GM12864 (cell line): ENCODE results near the gene ZNF782.

ENCODE experiments used
- DNase-seq: peaks from one replicate; pipeline ENCODE4 v3.0.0-alpha.2; 2011; ENCODE audit warnings: low read depth
- H3K4me3 ChIP-seq: 2 replicates; pipeline ENCODE4 v1.5.1; 2011; ENCODE audit warnings: mild to moderate bottlenecking, low read depth, low read length, control low read depth
- TF ChIP-seq, protein P1 (sequence below): IDR thresholded peaks from 2 replicates; pipeline ENCODE4 v1.5.1; 2011; ENCODE audit warnings: low read depth, mild to moderate bottlenecking, moderate library complexity, low read length, control low read depth, inconsistent platforms; ENCODE audit errors: missing control alignments

ZNF782 gene

DNA sequence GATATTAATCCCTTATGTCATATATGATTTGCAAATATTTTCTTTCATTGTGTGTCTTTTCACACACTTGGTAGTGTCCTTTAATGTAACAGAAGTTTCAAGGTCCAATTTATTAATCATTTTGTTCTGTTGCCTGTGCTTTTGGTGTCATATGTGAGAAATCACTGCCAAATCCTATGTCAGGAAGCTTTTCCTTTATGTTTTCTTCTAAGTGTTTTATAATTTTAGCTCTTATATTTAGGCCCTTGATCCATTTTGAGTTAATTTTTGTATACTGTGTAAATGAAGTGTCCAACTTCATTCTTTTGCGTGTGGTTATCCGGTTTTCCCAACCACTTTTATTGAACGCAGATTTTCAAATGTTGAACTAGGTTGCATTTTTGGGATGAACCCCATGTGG, 70.3 kb downstream of the ZNF782 start:
- H3K4me3 ChIP-seq: no peak overlapping the region
- no peak for DNase-seq
- TF ChIP-seq, protein P1, sequence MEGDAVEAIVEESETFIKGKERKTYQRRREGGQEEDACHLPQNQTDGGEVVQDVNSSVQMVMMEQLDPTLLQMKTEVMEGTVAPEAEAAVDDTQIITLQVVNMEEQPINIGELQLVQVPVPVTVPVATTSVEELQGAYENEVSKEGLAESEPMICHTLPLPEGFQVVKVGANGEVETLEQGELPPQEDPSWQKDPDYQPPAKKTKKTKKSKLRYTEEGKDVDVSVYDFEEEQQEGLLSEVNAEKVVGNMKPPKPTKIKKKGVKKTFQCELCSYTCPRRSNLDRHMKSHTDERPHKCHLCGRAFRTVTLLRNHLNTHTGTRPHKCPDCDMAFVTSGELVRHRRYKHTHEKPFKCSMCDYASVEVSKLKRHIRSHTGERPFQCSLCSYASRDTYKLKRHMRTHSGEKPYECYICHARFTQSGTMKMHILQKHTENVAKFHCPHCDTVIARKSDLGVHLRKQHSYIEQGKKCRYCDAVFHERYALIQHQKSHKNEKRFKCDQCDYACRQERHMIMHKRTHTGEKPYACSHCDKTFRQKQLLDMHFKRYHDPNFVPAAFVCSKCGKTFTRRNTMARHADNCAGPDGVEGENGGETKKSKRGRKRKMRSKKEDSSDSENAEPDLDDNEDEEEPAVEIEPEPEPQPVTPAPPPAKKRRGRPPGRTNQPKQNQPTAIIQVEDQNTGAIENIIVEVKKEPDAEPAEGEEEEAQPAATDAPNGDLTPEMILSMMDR: no peak

DNA sequence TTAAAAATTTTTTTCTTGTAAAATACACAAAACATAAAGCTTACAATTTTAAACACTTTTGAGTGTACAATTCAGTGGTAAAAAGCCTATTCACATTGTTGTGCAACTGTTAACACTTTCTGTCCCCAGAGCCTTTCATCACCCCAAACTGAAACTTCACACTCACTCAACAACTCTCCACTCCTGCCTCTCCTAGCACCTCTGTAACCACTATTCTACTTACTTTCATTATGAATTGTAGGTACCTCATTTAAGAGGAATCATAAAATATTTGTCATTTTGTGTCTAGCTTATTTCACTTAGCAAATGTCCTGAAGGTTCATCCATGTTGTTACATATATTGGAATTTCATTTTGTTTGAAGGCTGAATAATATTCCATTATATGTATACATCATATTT, 72.1 kb downstream of the ZNF782 start:
- TF ChIP-seq, protein P1: no peak
- no peak overlapping the region for H3K4me3 ChIP-seq
- no peak for DNase-seq

DNA sequence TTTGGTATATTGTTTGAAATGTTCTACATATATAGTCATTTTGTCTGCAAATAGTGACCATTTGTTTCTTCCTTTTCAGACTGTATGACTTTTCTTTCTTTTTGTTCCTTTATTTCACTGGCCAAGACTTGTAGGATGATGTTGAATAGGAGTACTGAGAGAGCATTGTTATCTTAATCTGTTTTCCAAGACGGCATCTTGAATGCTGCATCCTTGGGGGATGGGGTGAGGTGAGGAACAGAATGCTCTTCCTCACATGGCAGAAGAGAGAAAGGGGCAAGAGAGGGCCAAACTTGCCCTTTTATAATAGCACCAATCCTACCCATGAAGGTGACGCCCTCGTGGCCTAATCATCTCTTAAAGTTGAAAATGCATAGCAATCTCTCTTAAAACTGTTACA, 72.8 kb downstream of the ZNF782 start:
- DNase-seq: no peak
- TF ChIP-seq, protein P1: no peak
- H3K4me3 ChIP-seq: no peak overlapping the region

DNA sequence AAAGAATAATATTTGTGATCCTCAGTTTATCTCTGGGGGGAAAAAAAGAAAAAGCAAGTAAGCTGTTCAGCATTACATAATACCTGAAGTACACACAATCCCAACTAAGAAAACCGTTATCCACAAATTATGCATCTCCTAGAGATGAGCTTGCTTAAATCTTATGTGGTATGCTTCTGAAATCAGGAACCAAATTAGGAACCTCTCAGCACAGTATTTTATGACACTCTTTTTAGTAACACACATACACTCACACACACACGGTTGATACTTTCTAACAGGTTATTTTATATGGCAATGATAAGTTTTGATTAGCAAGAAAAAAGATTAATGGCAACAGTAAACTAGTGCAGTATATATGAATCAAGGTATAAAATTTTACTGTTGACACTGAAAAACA, 75.2 kb downstream of the ZNF782 start:
- no peak for DNase-seq
- TF ChIP-seq, protein P1: no peak
- H3K4me3 ChIP-seq: no peak overlapping the region; the same call in 1 of the 2 replicates

DNA sequence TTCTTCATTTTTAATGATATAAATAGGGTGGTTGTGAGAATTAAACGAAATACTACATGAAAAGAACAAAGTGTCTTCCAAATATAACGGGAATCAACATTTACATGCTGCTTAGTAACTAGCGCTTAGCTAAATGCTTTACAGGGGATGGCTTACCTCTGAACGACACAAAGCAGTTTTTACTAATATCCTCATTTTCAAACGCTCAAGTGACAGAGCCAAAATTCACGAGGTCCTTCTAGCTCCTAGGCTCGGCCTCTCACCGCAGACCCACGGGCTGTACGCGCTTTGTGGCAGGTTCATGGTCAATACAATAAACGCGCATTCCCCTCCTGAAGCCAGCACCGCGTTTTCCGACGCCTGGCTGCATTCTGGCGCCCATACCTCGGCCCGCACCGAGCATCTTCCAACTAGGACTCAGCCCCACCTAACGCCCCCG, 76.9 kb downstream of the ZNF782 start:
- TF ChIP-seq, protein P1: no peak
- peak overlapping the region; percentile 52 for H3K4me3 ChIP-seq
- DNase-seq: no peak

DNA sequence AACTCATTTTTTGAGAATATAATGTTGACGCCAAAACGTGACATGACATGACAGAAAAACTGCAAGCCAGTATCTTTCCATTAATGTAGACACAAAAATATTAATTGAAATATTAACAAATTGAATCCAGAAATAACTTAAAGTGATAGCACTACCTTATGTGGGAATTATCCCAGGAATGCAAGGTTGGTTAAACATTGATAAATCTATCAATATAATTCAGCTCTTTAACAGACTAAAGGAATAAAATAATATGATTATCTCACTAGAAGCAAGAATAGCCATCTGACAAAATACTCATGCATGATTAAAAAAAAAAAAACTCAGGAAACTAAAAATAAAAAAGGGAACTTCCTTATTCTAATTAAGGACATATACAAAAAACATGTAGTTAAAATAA, 83.2 kb downstream of the ZNF782 start:
- TF ChIP-seq, protein P1: no peak
- no peak overlapping the region for H3K4me3 ChIP-seq
- DNase-seq: no peak

DNA sequence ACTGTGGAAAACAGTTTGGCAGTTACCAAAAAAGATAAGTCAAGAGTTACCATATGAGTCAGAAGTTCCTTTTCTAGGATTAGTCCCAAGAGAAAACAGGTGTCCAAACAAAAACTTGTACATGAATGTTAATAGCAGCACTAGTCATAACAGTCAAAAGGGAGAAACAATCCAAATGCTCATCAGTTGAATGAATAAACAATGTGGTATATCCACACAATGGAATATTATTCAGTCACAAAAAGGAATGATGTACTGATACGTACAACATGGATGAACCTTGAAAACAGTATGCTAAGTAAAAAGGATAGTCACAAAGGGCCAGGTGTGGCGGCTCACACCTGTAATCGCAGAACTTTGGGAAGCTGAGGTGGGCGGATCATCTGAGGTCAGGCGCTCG, 84.3 kb downstream of the ZNF782 start:
- no peak overlapping the region for H3K4me3 ChIP-seq
- TF ChIP-seq, protein P1: no peak
- DNase-seq: no peak
